ENCODE results near the gene REX1BD. TPM values are rescaled to one million over a fixed set of nuclear protein-coding genes. Genes with fewer than 3 reads are reported as not detected.

Gene REX1BD
- total and polyA plus RNA-seq, 2 of the 13 experiments (the other 11 are each of a cell fraction or from before 2014, with no cell fraction given) = 7.5 to 25.4 TPM

- TF ChIP-seq, protein P1, sequence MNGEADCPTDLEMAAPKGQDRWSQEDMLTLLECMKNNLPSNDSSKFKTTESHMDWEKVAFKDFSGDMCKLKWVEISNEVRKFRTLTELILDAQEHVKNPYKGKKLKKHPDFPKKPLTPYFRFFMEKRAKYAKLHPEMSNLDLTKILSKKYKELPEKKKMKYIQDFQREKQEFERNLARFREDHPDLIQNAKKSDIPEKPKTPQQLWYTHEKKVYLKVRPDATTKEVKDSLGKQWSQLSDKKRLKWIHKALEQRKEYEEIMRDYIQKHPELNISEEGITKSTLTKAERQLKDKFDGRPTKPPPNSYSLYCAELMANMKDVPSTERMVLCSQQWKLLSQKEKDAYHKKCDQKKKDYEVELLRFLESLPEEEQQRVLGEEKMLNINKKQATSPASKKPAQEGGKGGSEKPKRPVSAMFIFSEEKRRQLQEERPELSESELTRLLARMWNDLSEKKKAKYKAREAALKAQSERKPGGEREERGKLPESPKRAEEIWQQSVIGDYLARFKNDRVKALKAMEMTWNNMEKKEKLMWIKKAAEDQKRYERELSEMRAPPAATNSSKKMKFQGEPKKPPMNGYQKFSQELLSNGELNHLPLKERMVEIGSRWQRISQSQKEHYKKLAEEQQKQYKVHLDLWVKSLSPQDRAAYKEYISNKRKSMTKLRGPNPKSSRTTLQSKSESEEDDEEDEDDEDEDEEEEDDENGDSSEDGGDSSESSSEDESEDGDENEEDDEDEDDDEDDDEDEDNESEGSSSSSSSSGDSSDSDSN (CRISPR knock-in tag; IDR thresholded peaks at IDR 0.05) = peak; percentile 78
- TF ChIP-seq, protein P2, sequence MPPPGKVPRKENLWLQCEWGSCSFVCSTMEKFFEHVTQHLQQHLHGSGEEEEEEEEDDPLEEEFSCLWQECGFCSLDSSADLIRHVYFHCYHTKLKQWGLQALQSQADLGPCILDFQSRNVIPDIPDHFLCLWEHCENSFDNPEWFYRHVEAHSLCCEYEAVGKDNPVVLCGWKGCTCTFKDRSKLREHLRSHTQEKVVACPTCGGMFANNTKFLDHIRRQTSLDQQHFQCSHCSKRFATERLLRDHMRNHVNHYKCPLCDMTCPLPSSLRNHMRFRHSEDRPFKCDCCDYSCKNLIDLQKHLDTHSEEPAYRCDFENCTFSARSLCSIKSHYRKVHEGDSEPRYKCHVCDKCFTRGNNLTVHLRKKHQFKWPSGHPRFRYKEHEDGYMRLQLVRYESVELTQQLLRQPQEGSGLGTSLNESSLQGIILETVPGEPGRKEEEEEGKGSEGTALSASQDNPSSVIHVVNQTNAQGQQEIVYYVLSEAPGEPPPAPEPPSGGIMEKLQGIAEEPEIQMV (CRISPR knock-in tag; IDR thresholded peaks at IDR 0.05; ENCODE audit: low read depth) = peak; percentile 66
- TF ChIP-seq, protein P3, sequence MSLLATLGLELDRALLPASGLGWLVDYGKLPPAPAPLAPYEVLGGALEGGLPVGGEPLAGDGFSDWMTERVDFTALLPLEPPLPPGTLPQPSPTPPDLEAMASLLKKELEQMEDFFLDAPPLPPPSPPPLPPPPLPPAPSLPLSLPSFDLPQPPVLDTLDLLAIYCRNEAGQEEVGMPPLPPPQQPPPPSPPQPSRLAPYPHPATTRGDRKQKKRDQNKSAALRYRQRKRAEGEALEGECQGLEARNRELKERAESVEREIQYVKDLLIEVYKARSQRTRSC (CRISPR knock-in tag; IDR thresholded peaks at IDR 0.05; ENCODE audit: low read depth) = peak; percentile 30; the same call in 1 of the 2 replicates
- TF ChIP-seq MYNN (CRISPR knock-in tag; IDR thresholded peaks at IDR 0.05; ENCODE audit: low read depth) (no peak), SRSF4 (IDR thresholded peaks at IDR 0.05; ENCODE audit: low read depth, low read length, poor library complexity, severe bottlenecking) (peak; percentile 70), TBP (CRISPR knock-in tag; IDR thresholded peaks at IDR 0.05) (no peak), ZHX1 (CRISPR knock-in tag; IDR thresholded peaks at IDR 0.05; ENCODE audit: low read depth) (no peak), ZNF83 (CRISPR knock-in tag; IDR thresholded peaks at IDR 0.05; ENCODE audit: borderline replicate concordance) (peak; percentile 73; the same call in 1 of the 2 replicates), JDP2 (CRISPR knock-in tag; IDR thresholded peaks at IDR 0.05; ENCODE audit: borderline replicate concordance) (no peak), NFKB2 (CRISPR knock-in tag; IDR thresholded peaks at IDR 0.05; ENCODE audit: borderline replicate concordance) (no peak), ZBTB25 (CRISPR knock-in tag; IDR thresholded peaks at IDR 0.05) (peak; percentile 81), ZNF512 (CRISPR knock-in tag; IDR thresholded peaks at IDR 0.05) (0 out of 2 replicates have a peak, but pooled peaks have one; percentile 66)
- TF ChIP-seq, protein P4, sequence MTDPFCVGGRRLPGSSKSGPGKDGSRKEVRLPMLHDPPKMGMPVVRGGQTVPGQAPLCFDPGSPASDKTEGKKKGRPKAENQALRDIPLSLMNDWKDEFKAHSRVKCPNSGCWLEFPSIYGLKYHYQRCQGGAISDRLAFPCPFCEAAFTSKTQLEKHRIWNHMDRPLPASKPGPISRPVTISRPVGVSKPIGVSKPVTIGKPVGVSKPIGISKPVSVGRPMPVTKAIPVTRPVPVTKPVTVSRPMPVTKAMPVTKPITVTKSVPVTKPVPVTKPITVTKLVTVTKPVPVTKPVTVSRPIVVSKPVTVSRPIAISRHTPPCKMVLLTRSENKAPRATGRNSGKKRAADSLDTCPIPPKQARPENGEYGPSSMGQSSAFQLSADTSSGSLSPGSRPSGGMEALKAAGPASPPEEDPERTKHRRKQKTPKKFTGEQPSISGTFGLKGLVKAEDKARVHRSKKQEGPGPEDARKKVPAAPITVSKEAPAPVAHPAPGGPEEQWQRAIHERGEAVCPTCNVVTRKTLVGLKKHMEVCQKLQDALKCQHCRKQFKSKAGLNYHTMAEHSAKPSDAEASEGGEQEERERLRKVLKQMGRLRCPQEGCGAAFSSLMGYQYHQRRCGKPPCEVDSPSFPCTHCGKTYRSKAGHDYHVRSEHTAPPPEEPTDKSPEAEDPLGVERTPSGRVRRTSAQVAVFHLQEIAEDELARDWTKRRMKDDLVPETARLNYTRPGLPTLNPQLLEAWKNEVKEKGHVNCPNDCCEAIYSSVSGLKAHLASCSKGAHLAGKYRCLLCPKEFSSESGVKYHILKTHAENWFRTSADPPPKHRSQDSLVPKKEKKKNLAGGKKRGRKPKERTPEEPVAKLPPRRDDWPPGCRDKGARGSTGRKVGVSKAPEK (CRISPR knock-in tag; IDR thresholded peaks at IDR 0.05; ENCODE audit: borderline replicate concordance) = 0 out of 2 replicates have a peak, but pooled peaks have one; percentile 26
Measured at GRCh38 chr19:18588611-18589379, at the start of gene REX1BD (continued).
